WTC11 (cell line): ENCODE results near the gene TST. TPM values are rescaled to one million over a fixed set of nuclear protein-coding genes. Genes with fewer than 3 reads are reported as not detected.

ENCODE experiments used
- ATAC-seq: fragments of 200-7000 bp; cut with Tn5 transposase; 2 replicates; pipeline ENCODE4 v1.10.0; 2021; ENCODE audit warnings: mild to moderate bottlenecking, moderate library complexity
- CTCF ChIA-PET: fragments of 300-600 bp; sonication (Branson Sonifier 250); formaldehyde crosslinking; loops from one replicate; lab custom pipeline; 2021; ENCODE audit warnings: antibody characterized with exemption; lab: Charles Lee
- POLR2A ChIA-PET: fragments of 350-600 bp; sonication (Branson Sonifier 250); formaldehyde crosslinking; loops from one replicate; lab custom pipeline; 2021; ENCODE audit warnings: antibody characterized with exemption; lab: Charles Lee
- DNase-seq: peaks from one replicate; pipeline ENCODE4 v3.0.0; 2021; ENCODE audit warnings: low spot score
- H3K27ac Mint-ChIP-seq: 2 replicates; pipeline ENCODE4 v1.8.0; 2021; ENCODE audit warnings: mixed read lengths
- H3K27me3 Mint-ChIP-seq: 2 replicates; pipeline ENCODE4 v1.8.0; 2021; ENCODE audit warnings: low read depth, mild to moderate bottlenecking, moderate library complexity, mixed read lengths
- H3K36me3 Mint-ChIP-seq: 2 replicates; pipeline ENCODE4 v1.8.0; 2021; ENCODE audit warnings: mixed read lengths
- H3K4me1 Mint-ChIP-seq: 2 replicates; pipeline ENCODE4 v1.8.0; 2022; ENCODE audit warnings: mixed read lengths
- H3K4me3 Mint-ChIP-seq: 2 replicates; pipeline ENCODE4 v1.8.0; 2021; ENCODE audit warnings: mild to moderate bottlenecking, moderate library complexity, mixed read lengths
- H3K9me3 Mint-ChIP-seq: 2 replicates; pipeline ENCODE4 v1.8.0; 2021; ENCODE audit warnings: mixed read lengths
- CTCF ChIP-seq: fragments of 200-600 bp; IDR thresholded peaks from 2 replicates; pipeline ENCODE4 v1.8.0; 2022; ENCODE audit warnings: antibody characterized with exemption
- GABPB1 ChIP-seq: sonication (generic); formaldehyde crosslinking; IDR thresholded peaks from 2 replicates; pipeline ENCODE4 v1.8.1; 2023; ENCODE audit warnings: mild to moderate bottlenecking, missing genetic modification reagents
- IRF1 ChIP-seq: sonication (generic); formaldehyde crosslinking; IDR thresholded peaks from 2 replicates; pipeline ENCODE4 v1.8.0; 2023; ENCODE audit warnings: missing genetic modification reagents
- JAZF1 ChIP-seq: fragments of 250-450 bp; sonication (Bioruptor Pico); IDR thresholded peaks from 2 replicates; pipeline ENCODE4 v1.9.0; 2021; ENCODE audit warnings: moderate library complexity, mild to moderate bottlenecking, inconsistent platforms
- SMAD4 ChIP-seq: sonication (generic); formaldehyde crosslinking; IDR thresholded peaks from 2 replicates; pipeline ENCODE4 v1.8.0; 2022; ENCODE audit warnings: mild to moderate bottlenecking, missing genetic modification reagents
- USF2 ChIP-seq: sonication (generic); formaldehyde crosslinking; IDR thresholded peaks from 2 replicates; pipeline ENCODE4 v1.8.1; 2023; ENCODE audit warnings: mild to moderate bottlenecking, missing genetic modification reagents, moderate library complexity
- ZNF423 ChIP-seq: fragments of 250-450 bp; sonication (Bioruptor Pico); IDR thresholded peaks from 2 replicates; pipeline ENCODE4 v2.1.2; 2022; ENCODE audit warnings: mild to moderate bottlenecking, moderate library complexity
- total RNA-seq: library from RNA; stranded (reverse); gene quantifications from 3 replicates; pipeline ENCODE4 v1.2.3, GENCODE V29; 2021
- TF ChIP-seq, protein P1 (sequence below): fragments of 250-450 bp; sonication (Bioruptor Pico); conservative IDR thresholded peaks from 2 replicates; pipeline ENCODE4 v1.9.0; 2021; ENCODE audit warnings: mild to moderate bottlenecking
- TF ChIP-seq, protein P2 (sequence below): sonication (generic); formaldehyde crosslinking; IDR thresholded peaks from 2 replicates; pipeline ENCODE4 v1.8.0; 2023; ENCODE audit warnings: mild to moderate bottlenecking, missing genetic modification reagents
- TF ChIP-seq, protein P3 (sequence below): fragments of 250-450 bp; sonication (Bioruptor Pico); IDR thresholded peaks from 2 replicates; pipeline ENCODE4 v1.8.0; 2021; ENCODE audit warnings: mild to moderate bottlenecking

Gene TST
- total RNA-seq, 1 experiment from 2014 or later, result 24.4 TPM

GRCh38 chr22:36986242-36986821 lies 32.9 kb downstream of the TST start:
- DNase-seq (peak; percentile 74), ATAC-seq (peak; percentile 46; the same call in 1 of the 2 replicates)
- CTCF ChIA-PET, result interaction anchor here (0.7 to 2.4 kb wide), 5 partner anchors 9 to 204 kb away, joined by 3 to 10 read pairs (median 4); partner anchors contain the start of gene TST
- no peak overlapping the region for H3K27ac Mint-ChIP-seq
- H3K36me3 Mint-ChIP-seq, result peaks cover 11% of the 10 kb centered on the region; the same call in 1 of the 2 replicates
- peaks cover 27% of the 10 kb centered on the region for H3K9me3 Mint-ChIP-seq
- H3K27me3 Mint-ChIP-seq, result peaks cover 37% of the 10 kb centered on the region
- TF ChIP-seq JAZF1 (CRISPR knock-in tag), result no peak
- TF ChIP-seq CTCF, result peak; percentile 91
- POLR2A ChIA-PET, result no interaction called here
- no peak overlapping the region for H3K4me3 Mint-ChIP-seq
- no peaks in the 10 kb centered on the region for H3K4me1 Mint-ChIP-seq

- peaks cover 4% of the 10 kb centered on the region; the same call in 1 of the 2 replicates for H3K4me1 Mint-ChIP-seq
- no peak for ATAC-seq
- TF ChIP-seq IRF1 (CRISPR knock-in tag) (no peak), GABPB1 (CRISPR knock-in tag) (no peak)
- TF ChIP-seq, protein P1, sequence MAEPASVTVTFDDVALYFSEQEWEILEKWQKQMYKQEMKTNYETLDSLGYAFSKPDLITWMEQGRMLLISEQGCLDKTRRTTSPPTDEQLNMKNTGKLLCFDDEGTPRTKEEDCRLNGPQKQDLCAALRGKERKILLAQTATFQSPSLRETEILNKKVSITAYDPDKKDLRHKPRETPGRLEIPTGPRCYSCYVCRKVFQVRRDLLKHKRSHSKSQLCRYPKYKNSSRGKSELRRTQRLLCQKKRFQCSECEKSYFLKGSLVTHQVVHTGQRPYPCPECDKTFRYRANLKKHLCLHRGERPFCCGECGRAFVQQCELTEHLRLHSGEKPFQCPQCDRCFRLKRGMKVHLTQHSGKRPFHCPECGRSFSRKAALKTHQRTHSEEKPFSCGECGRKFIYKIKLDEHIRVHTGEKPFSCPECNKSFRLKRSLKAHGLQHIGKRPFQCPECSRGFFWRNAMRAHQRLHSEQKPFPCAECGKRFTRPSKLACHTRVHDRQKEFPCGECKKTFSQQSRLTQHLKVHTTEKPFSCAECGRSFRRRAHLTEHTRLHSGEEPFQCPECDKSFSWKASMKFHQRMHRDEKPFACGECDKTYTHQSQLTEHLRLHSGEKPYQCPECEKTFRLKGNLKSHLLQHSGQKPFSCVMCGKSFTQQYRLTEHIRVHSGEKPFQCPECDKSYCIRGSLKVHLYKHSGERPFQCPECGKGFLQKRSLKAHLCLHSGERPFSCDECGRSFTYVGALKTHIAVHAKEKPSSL, result no peak
- TF ChIP-seq, protein P2, sequence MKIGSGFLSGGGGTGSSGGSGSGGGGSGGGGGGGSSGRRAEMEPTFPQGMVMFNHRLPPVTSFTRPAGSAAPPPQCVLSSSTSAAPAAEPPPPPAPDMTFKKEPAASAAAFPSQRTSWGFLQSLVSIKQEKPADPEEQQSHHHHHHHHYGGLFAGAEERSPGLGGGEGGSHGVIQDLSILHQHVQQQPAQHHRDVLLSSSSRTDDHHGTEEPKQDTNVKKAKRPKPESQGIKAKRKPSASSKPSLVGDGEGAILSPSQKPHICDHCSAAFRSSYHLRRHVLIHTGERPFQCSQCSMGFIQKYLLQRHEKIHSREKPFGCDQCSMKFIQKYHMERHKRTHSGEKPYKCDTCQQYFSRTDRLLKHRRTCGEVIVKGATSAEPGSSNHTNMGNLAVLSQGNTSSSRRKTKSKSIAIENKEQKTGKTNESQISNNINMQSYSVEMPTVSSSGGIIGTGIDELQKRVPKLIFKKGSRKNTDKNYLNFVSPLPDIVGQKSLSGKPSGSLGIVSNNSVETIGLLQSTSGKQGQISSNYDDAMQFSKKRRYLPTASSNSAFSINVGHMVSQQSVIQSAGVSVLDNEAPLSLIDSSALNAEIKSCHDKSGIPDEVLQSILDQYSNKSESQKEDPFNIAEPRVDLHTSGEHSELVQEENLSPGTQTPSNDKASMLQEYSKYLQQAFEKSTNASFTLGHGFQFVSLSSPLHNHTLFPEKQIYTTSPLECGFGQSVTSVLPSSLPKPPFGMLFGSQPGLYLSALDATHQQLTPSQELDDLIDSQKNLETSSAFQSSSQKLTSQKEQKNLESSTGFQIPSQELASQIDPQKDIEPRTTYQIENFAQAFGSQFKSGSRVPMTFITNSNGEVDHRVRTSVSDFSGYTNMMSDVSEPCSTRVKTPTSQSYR (CRISPR knock-in tag), result no peak
- H3K36me3 Mint-ChIP-seq, result peaks cover 11% of the 10 kb centered on the region; the same call in 1 of the 2 replicates
- no peak overlapping the region for H3K27ac Mint-ChIP-seq
- H3K27me3 Mint-ChIP-seq, result peaks cover 38% of the 10 kb centered on the region
- ChIA-PET POLR2A (interaction anchor here (0.7 kb wide), 1 partner anchor 275 kb away, joined by 12 read pairs; no protein-coding TSS in a partner anchor), CTCF (interaction anchor here (2.0 kb wide), 1 partner anchor 203 kb away, joined by 4 read pairs; no protein-coding TSS in a partner anchor)
- H3K9me3 Mint-ChIP-seq, result peaks cover 24% of the 10 kb centered on the region
- H3K4me3 Mint-ChIP-seq, result no peak overlapping the region
- no peak for DNase-seq
These were observed 33.9 kb downstream of the TST start for GRCh38 chr22:36985211-36985889.

DNA sequence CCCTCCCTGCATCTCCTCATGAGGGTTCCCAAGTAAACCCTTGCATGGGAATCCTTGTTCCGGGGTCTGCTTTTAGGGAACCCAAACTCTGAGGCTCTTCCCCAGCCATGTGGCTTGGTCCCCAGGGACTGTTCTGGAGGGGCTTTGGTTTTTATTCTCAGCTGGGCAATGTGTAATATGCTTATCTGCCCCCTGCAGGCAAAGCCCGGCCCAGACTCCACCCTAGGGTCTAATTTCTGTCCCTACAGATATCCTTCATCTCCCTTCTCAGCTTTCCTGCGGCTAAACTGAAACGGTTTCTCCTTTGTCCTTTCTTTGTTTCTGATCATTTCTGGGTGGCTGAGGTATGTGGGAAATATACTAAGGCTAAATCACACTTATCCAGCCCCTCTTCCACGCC lies 37.1 kb downstream of the TST start:
- Mint-ChIP-seq H3K27ac (no peak overlapping the region), H3K27me3 (peaks cover 26% of the 10 kb centered on the region), H3K4me1 (peaks cover 13% of the 10 kb centered on the region), H3K4me3 (no peak overlapping the region), H3K9me3 (peaks cover 20% of the 10 kb centered on the region), H3K36me3 (peaks cover 11% of the 10 kb centered on the region; the same call in 1 of the 2 replicates)
- ATAC-seq (no peak), DNase-seq (no peak)
- TF ChIP-seq CTCF (no peak), ZNF423 (no peak), SMAD4 (CRISPR knock-in tag) (no peak), USF2 (CRISPR knock-in tag) (no peak)
- TF ChIP-seq, protein P3, sequence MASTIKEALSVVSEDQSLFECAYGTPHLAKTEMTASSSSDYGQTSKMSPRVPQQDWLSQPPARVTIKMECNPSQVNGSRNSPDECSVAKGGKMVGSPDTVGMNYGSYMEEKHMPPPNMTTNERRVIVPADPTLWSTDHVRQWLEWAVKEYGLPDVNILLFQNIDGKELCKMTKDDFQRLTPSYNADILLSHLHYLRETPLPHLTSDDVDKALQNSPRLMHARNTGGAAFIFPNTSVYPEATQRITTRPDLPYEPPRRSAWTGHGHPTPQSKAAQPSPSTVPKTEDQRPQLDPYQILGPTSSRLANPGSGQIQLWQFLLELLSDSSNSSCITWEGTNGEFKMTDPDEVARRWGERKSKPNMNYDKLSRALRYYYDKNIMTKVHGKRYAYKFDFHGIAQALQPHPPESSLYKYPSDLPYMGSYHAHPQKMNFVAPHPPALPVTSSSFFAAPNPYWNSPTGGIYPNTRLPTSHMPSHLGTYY (CRISPR knock-in tag), result no peak
- ChIA-PET CTCF (interaction anchor here (0.7 to 5.0 kb wide), 5 partner anchors 9 to 200 kb away, joined by 3 to 26 read pairs (median 4); no protein-coding TSS in a partner anchor), POLR2A (interaction anchor here (0.6 to 0.7 kb wide), 2 partner anchors 120 to 1146 kb away, joined by 3 to 4 read pairs; no protein-coding TSS in a partner anchor)
